Trophoblast cell (in vitro differentiated cells and primary cell): ENCODE measurements around the gene POR.

Experiments
- DNase-seq, 2 donors: peaks; one replicate each; pipeline ENCODE4 v3.0.0-alpha.2; 2016
- H2AFZ ChIP-seq: 2 replicates; pipeline ENCODE4 v1.6.1; 2013; ENCODE audit warnings: low read length, moderate library complexity, mild to moderate bottlenecking; ENCODE audit not compliant: insufficient read depth, poor library complexity
- H2AK5ac ChIP-seq: 2 replicates; pipeline ENCODE4 v1.6.1; 2013; ENCODE audit warnings: mild to moderate bottlenecking, low read length
- H2BK120ac ChIP-seq: 2 replicates; pipeline ENCODE4 v1.6.1; 2013; ENCODE audit warnings: low read length, mild to moderate bottlenecking, moderate library complexity; ENCODE audit not compliant: insufficient read depth, poor library complexity
- H2BK12ac ChIP-seq: 2 replicates; pipeline ENCODE4 v1.6.1; 2013; ENCODE audit warnings: mild to moderate bottlenecking, low read length, moderate library complexity
- H2BK5ac ChIP-seq: 2 replicates; pipeline ENCODE4 v1.6.1; 2013; ENCODE audit warnings: low read length, low read depth, moderate library complexity, mild to moderate bottlenecking; ENCODE audit not compliant: poor library complexity
- H3K14ac ChIP-seq: 2 replicates; pipeline ENCODE4 v1.6.1; 2013; ENCODE audit warnings: mild to moderate bottlenecking, low read length
- H3K18ac ChIP-seq: 2 replicates; pipeline ENCODE4 v1.6.1; 2013; ENCODE audit warnings: mild to moderate bottlenecking, low read length
- H3K23ac ChIP-seq: 2 replicates; pipeline ENCODE4 v1.6.1; 2013; ENCODE audit warnings: low read length
- H3K27ac ChIP-seq: 2 replicates; pipeline ENCODE4 v1.5.1; 2013; ENCODE audit warnings: low read depth, mild to moderate bottlenecking, inconsistent platforms, low read length, moderate library complexity
- H3K27me3 ChIP-seq: 2 replicates; pipeline ENCODE4 v1.6.1; 2013; ENCODE audit warnings: inconsistent platforms, mild to moderate bottlenecking, low read length, moderate library complexity; ENCODE audit not compliant: insufficient read depth
- H3K36me3 ChIP-seq, 2 experiments: 1 replicate in 1 of 2; 2 replicates in 1 of 2; pipeline ENCODE4 v1.6.1; 2013; ENCODE audit warnings: low read length in 2 of 2, mild to moderate bottlenecking in 2 of 2, moderate library complexity in 1 of 2; ENCODE audit not compliant: insufficient read depth in 2 of 2, control insufficient read depth in 1 of 2
- H3K4ac ChIP-seq: 2 replicates; pipeline ENCODE4 v1.6.1; 2013; ENCODE audit warnings: low read depth, mild to moderate bottlenecking, low read length, moderate library complexity
- H3K4me1 ChIP-seq, 2 experiments: 1 replicate in 1 of 2; 2 replicates in 1 of 2; pipeline ENCODE4 v1.6.1; 2013; ENCODE audit warnings: low read length in 2 of 2, mild to moderate bottlenecking in 2 of 2, moderate library complexity in 1 of 2; ENCODE audit not compliant: insufficient read depth in 2 of 2, control insufficient read depth in 1 of 2
- H3K4me2 ChIP-seq: 2 replicates; pipeline ENCODE4 v1.6.1; 2013; ENCODE audit warnings: inconsistent platforms, mild to moderate bottlenecking, low read length, moderate library complexity
- H3K4me3 ChIP-seq: 2 replicates; pipeline ENCODE4 v1.5.1; 2013; ENCODE audit warnings: mild to moderate bottlenecking, low read depth, low read length, inconsistent platforms
- H3K79me1 ChIP-seq: one replicate; pipeline ENCODE4 v1.6.1; 2013; ENCODE audit warnings: low read length
- H3K79me2 ChIP-seq: 2 replicates; pipeline ENCODE4 v1.6.1; 2013; ENCODE audit warnings: low read length, mild to moderate bottlenecking; ENCODE audit not compliant: control insufficient read depth, insufficient read depth, poor library complexity
- H3K9ac ChIP-seq: 2 replicates; pipeline ENCODE4 v1.6.1; 2013; ENCODE audit warnings: mild to moderate bottlenecking, low read length
- H3K9me3 ChIP-seq: 2 replicates; pipeline ENCODE4 v1.6.1; 2013; ENCODE audit warnings: low read depth, mild to moderate bottlenecking, control low read depth, inconsistent platforms, low read length; ENCODE audit not compliant: insufficient read depth
- H4K12ac ChIP-seq: 2 replicates; pipeline ENCODE4 v1.6.1; 2013; ENCODE audit warnings: low read depth, mild to moderate bottlenecking, low read length, moderate library complexity
- H4K8ac ChIP-seq: 2 replicates; pipeline ENCODE4 v1.6.1; 2013; ENCODE audit warnings: low read depth, mild to moderate bottlenecking, low read length, moderate library complexity
- H4K91ac ChIP-seq: one replicate; pipeline ENCODE4 v1.6.1; 2013; ENCODE audit warnings: low read depth, mild to moderate bottlenecking, low read length, moderate library complexity
- WGBS: extraction: QIAGEN DNeasy Blood & Tissue Kit; methylation state at CpG from one replicate; pipeline ENCODE4 v1.1.7; 2013; ENCODE audit warnings: missing lambda C conversion rate; ENCODE audit not compliant: insufficient read length, insufficient coverage; ENCODE audit errors: extremely low coverage; 5-methylcytosine and 5-hydroxymethylcytosine counted together

POR gene

DNA sequence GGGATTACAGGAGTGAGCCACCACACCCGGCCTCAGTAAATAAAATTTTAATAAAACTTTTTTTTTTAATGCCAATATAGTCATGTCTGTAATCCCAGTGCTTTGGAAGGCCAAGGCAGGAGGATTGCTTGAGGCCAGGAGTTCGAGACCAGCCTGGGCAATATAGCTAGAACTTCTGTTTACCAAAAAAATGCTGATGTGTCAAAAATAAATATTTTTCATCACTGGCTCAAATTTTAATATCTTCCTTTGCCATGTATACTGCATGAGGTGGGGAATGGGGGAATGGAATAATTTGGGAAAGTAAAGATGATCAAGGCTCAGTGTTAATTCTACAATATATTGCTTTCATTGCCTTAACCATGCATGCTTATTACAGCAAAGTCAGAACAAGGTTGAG lies 46.8 kb upstream of the POR start:
- Histone ChIP-seq H4K8ac (no peak overlapping the region), H3K36me3 (no peaks in the 10 kb centered on the region), H3K79me2 (no peaks in the 10 kb centered on the region), H3K4me2 (no peak overlapping the region), H2AK5ac (no peak overlapping the region), H3K4ac (no peak overlapping the region), H3K79me1 (no peaks in the 10 kb centered on the region), H3K14ac (no peak overlapping the region), H2BK12ac (no peak overlapping the region), H2AFZ (no peak overlapping the region), H3K9me3 (no peaks in the 10 kb centered on the region), H4K91ac (no peak overlapping the region), H3K27me3 (no peaks in the 10 kb centered on the region), H3K23ac (no peak overlapping the region), H3K27ac (no peak overlapping the region), H3K4me1 (no peaks in the 10 kb centered on the region), H3K18ac (no peak overlapping the region), H3K4me3 (no peak overlapping the region), H2BK120ac (no peak overlapping the region), H3K9ac (no peak overlapping the region), H2BK5ac (no peak overlapping the region), H4K12ac (no peak overlapping the region)
- no CpG with 5 or more reads among the region's 2 CpGs for WGBS
- DNase-seq: no peak

DNA sequence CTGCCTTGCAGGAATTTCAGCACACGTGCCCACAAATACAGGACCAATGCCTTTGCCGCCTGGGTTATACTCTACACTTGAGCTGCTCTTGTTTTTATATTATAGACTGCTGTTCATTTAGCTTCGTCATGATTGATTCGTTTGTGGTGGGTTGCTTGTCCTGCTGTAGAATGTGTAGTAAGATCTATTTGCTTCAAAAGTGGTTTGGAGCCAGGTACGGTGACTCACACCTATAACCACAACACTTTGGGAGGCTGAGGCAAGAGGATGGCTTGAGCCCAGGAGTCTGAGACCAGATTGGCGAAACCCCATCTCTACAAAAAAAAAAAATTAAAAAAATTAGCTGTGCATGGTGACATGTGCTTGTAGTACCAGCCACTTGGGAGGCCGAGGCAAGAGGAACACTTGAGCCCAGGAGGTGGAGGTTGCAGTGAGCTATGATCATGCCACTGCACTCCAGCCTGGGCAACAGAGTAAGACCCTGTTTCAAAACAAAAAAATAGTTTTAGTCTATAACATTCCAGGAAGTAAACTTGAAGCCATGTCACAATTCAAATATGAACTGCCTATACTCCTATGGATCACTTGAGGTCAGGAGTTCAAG lies 45.1 kb upstream of the POR start:
- no peak overlapping the region for H2BK5ac ChIP-seq
- no peak overlapping the region for H4K8ac ChIP-seq
- no peak overlapping the region for H2BK12ac ChIP-seq
- no peak overlapping the region for H3K9ac ChIP-seq
- H2AFZ ChIP-seq: no peak overlapping the region
- H4K91ac ChIP-seq: no peak overlapping the region
- no peaks in the 10 kb centered on the region for H3K79me1 ChIP-seq
- no peak overlapping the region for H4K12ac ChIP-seq
- no peaks in the 10 kb centered on the region for H3K27me3 ChIP-seq
- H2AK5ac ChIP-seq: no peak overlapping the region
- H3K4me3 ChIP-seq: no peak overlapping the region
- no peaks in the 10 kb centered on the region for H3K36me3 ChIP-seq
- no peak overlapping the region for H3K4me2 ChIP-seq
- no peak overlapping the region for H3K27ac ChIP-seq
- no peaks in the 10 kb centered on the region for H3K4me1 ChIP-seq
- WGBS: no CpG with 5 or more reads among the region's 7 CpGs
- H3K79me2 ChIP-seq: no peaks in the 10 kb centered on the region
- no peak overlapping the region for H3K18ac ChIP-seq
- DNase-seq: no peak
- H2BK120ac ChIP-seq: no peak overlapping the region
- no peak overlapping the region for H3K4ac ChIP-seq
- no peak overlapping the region for H3K23ac ChIP-seq
- H3K14ac ChIP-seq: no peak overlapping the region
- no peaks in the 10 kb centered on the region for H3K9me3 ChIP-seq

DNA sequence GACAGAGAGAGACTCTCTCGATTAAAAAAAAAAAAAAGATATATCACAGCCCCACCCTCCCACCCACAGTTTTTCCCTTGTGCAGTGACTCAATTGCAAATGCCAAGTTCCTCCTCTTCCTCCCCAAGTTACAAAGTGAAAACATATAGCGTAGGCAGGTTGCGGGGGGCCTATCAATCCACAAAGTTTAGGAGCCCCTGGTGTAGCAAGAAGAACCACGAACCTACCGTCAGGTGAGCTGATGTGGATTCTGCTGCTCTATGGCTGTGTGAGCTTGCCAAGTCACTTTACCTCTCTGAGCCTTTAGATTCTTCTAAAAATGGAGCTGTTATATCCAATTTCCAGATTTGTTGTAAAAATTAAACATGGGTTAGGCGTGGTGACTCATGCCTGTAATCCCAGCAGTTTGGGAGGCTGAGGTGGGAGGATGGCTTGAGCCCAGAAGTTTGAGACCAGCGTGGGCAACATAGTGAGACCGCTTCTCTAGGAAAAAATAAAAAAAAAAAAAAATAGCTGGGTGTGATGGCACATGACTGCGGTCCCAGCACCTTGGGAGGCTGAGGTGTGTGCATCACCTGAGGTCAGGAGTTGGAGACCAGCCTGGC lies 44.3 kb upstream of the POR start:
- Histone ChIP-seq H3K23ac (no peak overlapping the region), H3K4ac (no peak overlapping the region), H3K4me3 (no peak overlapping the region), H3K18ac (no peak overlapping the region), H3K79me1 (no peaks in the 10 kb centered on the region), H4K12ac (no peak overlapping the region), H3K79me2 (no peaks in the 10 kb centered on the region), H2BK120ac (no peak overlapping the region), H4K91ac (no peak overlapping the region), H4K8ac (no peak overlapping the region), H3K27me3 (no peaks in the 10 kb centered on the region), H2AK5ac (no peak overlapping the region), H3K14ac (no peak overlapping the region), H2BK12ac (no peak overlapping the region), H3K9me3 (no peaks in the 10 kb centered on the region), H3K27ac (no peak overlapping the region), H2BK5ac (no peak overlapping the region), H3K36me3 (no peaks in the 10 kb centered on the region), H3K4me2 (no peak overlapping the region), H3K4me1 (no peaks in the 10 kb centered on the region), H2AFZ (no peak overlapping the region), H3K9ac (no peak overlapping the region)
- no peak for DNase-seq
- no CpG with 5 or more reads among the region's 9 CpGs for WGBS

DNA sequence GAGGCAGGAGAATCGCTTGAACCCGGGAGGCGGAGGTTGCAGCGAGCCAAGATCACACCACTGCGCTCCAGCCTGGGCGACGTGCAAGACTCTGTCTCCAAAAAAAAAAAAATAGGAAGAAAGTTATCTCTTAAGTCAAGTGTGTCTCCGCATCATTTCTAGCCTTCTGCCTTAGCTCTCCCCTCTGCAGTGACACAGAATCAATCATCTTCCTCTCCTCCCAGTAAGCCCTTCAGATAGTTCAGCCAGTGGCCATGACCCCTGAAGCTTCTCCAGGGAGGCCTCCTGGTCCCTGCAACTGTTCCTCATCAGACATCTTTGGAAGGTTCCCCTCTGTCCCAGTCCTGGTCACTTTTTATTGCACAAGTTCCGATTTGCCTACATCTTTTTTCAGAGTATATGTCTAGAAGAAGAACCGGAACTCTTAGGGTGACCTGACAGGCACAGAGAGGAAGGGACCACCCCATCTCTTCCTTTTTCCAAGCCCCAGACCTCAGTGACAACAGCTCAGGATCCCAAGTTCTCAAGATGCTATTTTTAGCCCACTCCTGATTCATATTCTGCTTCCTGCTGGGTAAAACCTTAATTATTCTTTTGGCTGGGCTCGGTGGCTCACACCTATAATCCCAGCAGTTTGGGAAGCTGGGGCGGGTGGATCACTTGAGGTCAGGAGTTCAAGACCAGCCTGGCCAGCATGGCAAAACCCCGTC lies 42.7 kb upstream of the POR start:
- Histone ChIP-seq H4K8ac (no peak overlapping the region), H3K27me3 (no peaks in the 10 kb centered on the region), H3K14ac (no peak overlapping the region), H2AK5ac (no peak overlapping the region), H4K91ac (no peak overlapping the region), H3K36me3 (no peaks in the 10 kb centered on the region), H3K4me2 (no peak overlapping the region), H2AFZ (no peak overlapping the region), H3K79me2 (no peaks in the 10 kb centered on the region), H2BK120ac (no peak overlapping the region), H4K12ac (no peak overlapping the region), H3K9me3 (no peaks in the 10 kb centered on the region), H3K4ac (no peak overlapping the region), H3K23ac (no peak overlapping the region), H3K9ac (no peak overlapping the region), H3K79me1 (no peaks in the 10 kb centered on the region), H2BK12ac (no peak overlapping the region), H3K4me3 (no peak overlapping the region), H3K27ac (no peak overlapping the region), H3K18ac (no peak overlapping the region), H3K4me1 (no peaks in the 10 kb centered on the region), H2BK5ac (no peak overlapping the region)
- peak in 1 of 2 donors; percentile 14 for DNase-seq
- WGBS: no CpG with 5 or more reads among the region's 13 CpGs
